Mammary microvascular endothelial cell (primary cell): ENCODE data around the gene KDM5A. TPM values are rescaled to one million over a fixed set of nuclear protein-coding genes. Genes with fewer than 3 reads are reported as not detected.

Source experiments
- total RNA-seq: library from RNA; depleted of rRNA; stranded (reverse); fragments of >200 nt; gene quantifications from 2 replicates; pipeline ENCODE4 v1.2.3, GENCODE V29; 2015

Gene KDM5A
- 42.3 and 49.0 TPM in 2 replicates for total RNA-seq

GRCh38 chr12:389142-390096 is at the start of gene KDM5A:
Gene KDM5A, minus strand, starts transcription at chr12:389320. Its CDS starts 229 bp downstream, at chr12:389091.

GRCh38 chr12:401235-402028 is 12.3 kb upstream of the KDM5A start, which contains the start of gene CCDC77:
Gene CCDC77, plus strand, starts transcription at chr12:401644. Its CDS starts 7,740 bp downstream, at chr12:409384.

DNA sequence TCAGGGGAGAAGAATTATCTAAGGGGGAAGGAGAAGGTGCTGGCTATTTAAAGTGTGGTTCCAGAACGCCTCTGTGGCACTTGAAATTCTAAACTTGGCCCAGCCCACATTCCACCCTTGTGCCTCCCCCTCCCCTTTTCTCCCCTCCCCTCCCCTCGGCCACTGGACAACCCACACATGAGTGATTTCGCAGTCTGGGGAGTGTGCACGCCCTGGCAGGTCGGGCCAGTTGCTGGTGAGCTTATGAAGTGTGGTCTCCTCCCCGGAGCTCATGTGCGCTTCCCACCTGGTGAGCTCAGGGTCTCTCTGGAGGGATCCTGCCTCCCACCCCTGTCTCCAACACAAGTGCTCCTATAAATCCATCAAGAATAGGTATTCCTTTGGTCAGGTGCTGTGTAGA is 126.3 kb downstream of the KDM5A start, which contains the start of gene SLC6A13:
SLC6A13 (minus strand) TSS at position 20 of the 400 bp plus-strand sequence. CDS start 2,784 bp downstream, outside the sequence.

Other genes with a start within 250 kb of the KDM5A start
- not detected in 2 replicates for gene SLC6A12, start 175.2 kb downstream of the KDM5A start, total RNA-seq
- gene SLC6A13, start 126.5 kb downstream of the KDM5A start, total RNA-seq: not detected in 2 replicates
- gene CCDC77, start 12.3 kb upstream of the KDM5A start, total RNA-seq: 6.1 and 8.9 TPM in 2 replicates
- gene B4GALNT3, start 70.6 kb upstream of the KDM5A start, total RNA-seq: 0.13 TPM in 1 of 2 replicates, not detected in the other